GM12801 (cell line): ENCODE measurements around the gene NPTXR.

Source experiments
- CTCF ChIP-seq: IDR thresholded peaks from one replicate; pipeline ENCODE4 v1.5.1; 2011; ENCODE audit warnings: control low read depth; ENCODE audit not compliant: insufficient read length; ENCODE audit errors: extremely low read depth

The NPTXR gene

GRCh38 chr22:38853196-38853651 lies 9.4 kb upstream of the NPTXR start:
- TF ChIP-seq CTCF = no peak

GRCh38 chr22:38852522-38852921 lies 8.7 kb upstream of the NPTXR start:
- no peak for TF ChIP-seq CTCF

GRCh38 chr22:38850941-38851849 lies 7.4 kb upstream of the NPTXR start:
- TF ChIP-seq CTCF = no peak

GRCh38 chr22:38850399-38850798 lies 6.6 kb upstream of the NPTXR start:
- no peak for TF ChIP-seq CTCF

GRCh38 chr22:38849811-38850210 lies 6.0 kb upstream of the NPTXR start:
- TF ChIP-seq CTCF = no peak

- no peak for TF ChIP-seq CTCF
Measured at GRCh38 chr22:38846412-38846811, 2.6 kb upstream of the NPTXR start.

GRCh38 chr22:38845004-38845740 lies 1.3 kb upstream of the NPTXR start:
- no peak for TF ChIP-seq CTCF
